ENCODE results near the gene NUDT13.
"Not testable (repeated sequence)": the region's sequence is repeated elsewhere in the genome, so short reads cannot be mapped to it uniquely, and the experiment has no call there.

DNA sequence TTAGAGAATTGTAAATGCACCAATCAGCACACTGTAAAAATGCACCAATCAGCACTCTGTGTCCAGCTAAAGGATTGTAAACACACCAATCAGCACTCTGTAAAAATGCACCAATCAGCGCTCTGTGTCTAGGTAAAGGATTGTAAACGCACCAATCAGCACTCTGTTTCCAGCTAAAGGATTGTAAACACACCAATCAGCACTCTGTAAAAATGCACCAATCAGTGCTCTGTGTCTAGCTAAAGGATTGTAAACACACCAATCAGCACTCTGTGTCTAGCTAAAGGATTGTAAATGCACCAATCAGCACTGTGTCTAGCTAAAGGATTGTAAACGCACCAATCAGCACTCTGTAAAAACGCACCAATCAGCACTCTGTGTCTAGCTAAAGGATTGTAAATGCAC lies 1.0 kb upstream of the NUDT13 start:
- not testable (repeated sequence) for TF ChIP-seq CTCF, EP300, POLR2A (IDR thresholded peaks at IDR 0.05)

Measured in sigmoid colon (tissue), 4 donors.